Stomach smooth muscle (tissue), 2 donors: ENCODE measurements around the gene SH3D19.

Experiments
- H3K27ac ChIP-seq: one replicate; pipeline ENCODE4 v1.7.0; 2013; ENCODE audit warnings: mild to moderate bottlenecking, low read length, inconsistent platforms
- H3K27me3 ChIP-seq, 2 donors: one replicate each; pipeline ENCODE4 v1.7.0; 2013; ENCODE audit warnings: low read length in 2 of 2; ENCODE audit not compliant: insufficient read depth in 2 of 2, control insufficient read depth in 1 of 2
- H3K36me3 ChIP-seq, 2 donors: one replicate each; pipeline ENCODE4 v1.7.0; 2013; ENCODE audit warnings: low read length in 2 of 2; ENCODE audit not compliant: control insufficient read depth in 2 of 2, insufficient read depth in 2 of 2
- H3K4me1 ChIP-seq: one replicate; pipeline ENCODE4 v1.7.0; 2013; ENCODE audit warnings: low read length; ENCODE audit not compliant: control insufficient read depth, insufficient read depth
- H3K4me3 ChIP-seq, 2 donors: one replicate each; pipeline ENCODE4 v1.7.0; 2013; ENCODE audit warnings: low read length in 2 of 2
- H3K9ac ChIP-seq, 2 donors: one replicate each; pipeline ENCODE4 v1.7.0; 2013; ENCODE audit warnings: low read length in 2 of 2, mild to moderate bottlenecking in 1 of 2
- H3K9me3 ChIP-seq, 2 donors: one replicate each; pipeline ENCODE4 v1.7.0; 2013; ENCODE audit warnings: low read length in 2 of 2; ENCODE audit not compliant: control insufficient read depth in 2 of 2
- donor health status: healthy.
- donor health status: Pancreatic carcinoma.

SH3D19 gene

DNA sequence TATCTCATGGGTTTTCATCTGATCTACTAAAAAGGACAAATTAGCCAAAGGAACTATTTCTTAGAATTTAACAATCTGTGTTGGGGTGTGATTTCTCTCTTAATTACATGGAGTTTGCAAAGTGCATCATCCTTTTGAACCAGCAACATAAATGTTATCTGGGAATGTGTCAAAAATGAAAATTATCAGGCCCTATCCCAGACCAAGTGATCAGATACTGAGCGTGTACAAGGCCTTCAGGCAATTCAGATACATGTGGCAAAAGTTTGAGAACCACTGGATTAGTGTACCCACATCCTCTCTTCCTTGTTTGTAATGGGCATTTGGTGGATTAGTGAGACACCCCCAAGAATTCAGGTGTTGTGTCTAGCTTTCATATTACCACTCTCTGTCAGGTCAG, 3.8 kb downstream of the SH3D19 start:
- peaks cover 17% of the 10 kb centered on the region for H3K4me1 ChIP-seq
- H3K4me3 ChIP-seq, result peak overlapping the region; percentile 4 to 35
- H3K27ac ChIP-seq, result peak overlapping the region; percentile 84

DNA sequence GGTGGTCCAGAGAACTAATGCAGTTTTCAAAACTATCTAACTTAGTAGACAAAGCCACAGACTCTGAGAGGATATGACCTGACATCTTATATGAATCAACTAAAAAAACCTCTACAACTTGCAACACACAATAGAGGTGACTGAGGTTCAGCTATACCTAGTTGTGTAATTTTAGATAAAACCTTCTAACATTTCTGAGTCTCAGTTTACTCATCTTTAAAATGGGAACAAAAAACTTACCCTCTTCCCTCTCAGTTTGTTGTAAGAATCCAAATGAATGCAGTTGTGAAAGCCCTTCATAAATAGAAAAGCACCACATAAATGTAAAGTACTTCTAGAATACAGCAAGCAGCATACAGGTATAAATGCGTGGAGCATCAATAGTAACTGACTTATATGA, 5.9 kb downstream of the SH3D19 start:
- Histone ChIP-seq H3K4me3 (no peak overlapping the region), H3K27me3 (no peaks in the 10 kb centered on the region), H3K27ac (no peak overlapping the region), H3K36me3 (no peaks in the 10 kb centered on the region), H3K4me1 (peaks cover 30% of the 10 kb centered on the region), H3K9ac (no peak overlapping the region), H3K9me3 (no peaks in the 10 kb centered on the region)

More for the DNA sequence above, 3.8 kb downstream of the SH3D19 start:
- Histone ChIP-seq H3K9me3 (no peaks in the 10 kb centered on the region), H3K27me3 (no peaks in the 10 kb centered on the region), H3K36me3 (no peaks in the 10 kb centered on the region), H3K9ac (no peak overlapping the region)

DNA sequence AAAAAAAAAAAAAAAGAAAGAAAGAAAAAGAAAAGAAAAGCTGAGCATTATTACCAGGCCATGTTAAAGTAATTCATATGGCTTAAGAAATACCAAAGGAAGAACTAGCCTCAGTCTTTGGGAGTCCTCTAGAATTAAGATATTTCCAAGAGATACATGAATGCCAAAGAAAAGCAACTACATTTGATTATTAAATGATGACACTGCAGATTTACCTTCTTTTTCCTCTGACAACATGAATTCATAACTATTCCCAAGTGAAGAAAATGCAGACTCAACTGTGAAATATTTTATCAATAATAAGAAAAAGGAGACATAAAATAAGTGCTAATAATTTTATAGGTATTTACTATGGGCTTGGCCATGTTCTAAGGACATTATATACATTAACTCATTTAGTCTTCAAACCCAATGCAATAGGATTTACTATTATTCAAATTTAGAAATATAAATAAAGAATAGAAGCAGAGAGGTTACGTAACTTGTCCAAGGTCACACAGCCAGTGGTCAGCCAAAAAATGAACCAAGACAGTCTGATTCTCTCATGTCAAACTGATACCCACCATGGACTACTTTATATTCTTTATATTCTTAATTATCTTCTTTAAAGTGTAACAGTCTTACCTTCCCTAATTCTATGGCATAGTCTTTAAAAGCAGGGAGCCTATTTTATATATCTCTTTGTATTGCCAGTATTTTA, 6.9 kb downstream of the SH3D19 start:
- H3K4me1 ChIP-seq, result peaks cover 37% of the 10 kb centered on the region
- no peaks in the 10 kb centered on the region for H3K36me3 ChIP-seq
- no peaks in the 10 kb centered on the region for H3K9me3 ChIP-seq
- no peak overlapping the region for H3K4me3 ChIP-seq
- no peak overlapping the region for H3K27ac ChIP-seq
- H3K27me3 ChIP-seq, result no peaks in the 10 kb centered on the region
- no peak overlapping the region for H3K9ac ChIP-seq

DNA sequence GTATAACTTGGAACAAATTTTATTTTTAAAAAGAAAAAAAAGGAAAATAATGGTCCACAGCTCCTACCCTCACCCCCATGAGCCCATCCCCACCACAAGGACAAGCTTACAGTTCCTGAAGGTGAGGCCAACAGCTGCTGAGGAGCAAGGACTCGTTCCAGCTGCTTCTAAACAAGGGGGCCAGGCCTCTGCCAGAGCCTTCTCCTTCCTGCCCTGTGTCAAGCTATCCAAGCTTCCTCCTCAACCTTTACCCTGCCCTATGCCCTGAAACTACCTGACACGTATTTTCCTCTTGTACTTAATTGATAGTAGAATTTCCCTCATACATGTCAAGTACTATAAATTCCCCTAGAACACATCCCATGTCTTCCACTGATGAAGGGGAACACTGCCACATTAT, 8.8 kb downstream of the SH3D19 start:
- H3K4me3 ChIP-seq, result no peak overlapping the region
- no peaks in the 10 kb centered on the region for H3K36me3 ChIP-seq
- peak overlapping the region; percentile 13 for H3K27ac ChIP-seq
- H3K9ac ChIP-seq, result no peak overlapping the region
- peaks cover 33% of the 10 kb centered on the region for H3K4me1 ChIP-seq
- no peaks in the 10 kb centered on the region for H3K27me3 ChIP-seq
- no peaks in the 10 kb centered on the region for H3K9me3 ChIP-seq

DNA sequence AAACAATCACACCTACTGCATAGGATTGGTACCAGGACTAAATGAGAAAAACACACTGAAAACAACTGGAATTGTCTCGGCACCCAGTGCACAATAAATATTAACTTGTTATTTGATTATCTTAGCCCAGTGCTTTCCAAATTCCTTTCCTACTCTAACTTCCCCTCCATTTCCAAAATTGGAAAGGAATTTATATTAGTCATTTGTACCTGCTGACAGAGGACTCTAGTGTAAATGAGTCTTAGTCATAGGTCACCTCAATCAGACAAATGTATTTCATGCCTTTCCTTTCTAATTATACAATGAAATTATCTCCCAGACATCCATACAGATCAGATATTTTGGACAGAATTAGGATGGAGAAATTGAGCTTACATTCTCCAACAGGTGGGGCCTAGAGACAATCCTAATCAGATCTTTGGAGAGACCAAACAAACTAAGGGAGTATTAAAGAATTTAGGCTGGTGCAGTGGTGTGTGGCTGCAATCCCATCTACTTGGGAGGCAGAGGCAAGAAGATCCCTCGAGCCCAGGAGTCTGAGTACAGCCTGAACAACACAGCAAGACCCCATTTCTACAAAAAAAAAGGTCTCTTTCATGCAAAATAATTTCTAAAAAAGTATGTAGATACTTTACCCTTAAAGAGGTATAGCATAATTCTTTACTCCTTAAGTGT, 10.1 kb downstream of the SH3D19 start:
- no peaks in the 10 kb centered on the region for H3K9me3 ChIP-seq
- H3K36me3 ChIP-seq, result no peaks in the 10 kb centered on the region
- H3K27ac ChIP-seq, result peak overlapping the region; percentile 53
- no peaks in the 10 kb centered on the region for H3K27me3 ChIP-seq
- no peak overlapping the region for H3K9ac ChIP-seq
- no peak overlapping the region for H3K4me3 ChIP-seq
- H3K4me1 ChIP-seq, result peaks cover 31% of the 10 kb centered on the region

DNA sequence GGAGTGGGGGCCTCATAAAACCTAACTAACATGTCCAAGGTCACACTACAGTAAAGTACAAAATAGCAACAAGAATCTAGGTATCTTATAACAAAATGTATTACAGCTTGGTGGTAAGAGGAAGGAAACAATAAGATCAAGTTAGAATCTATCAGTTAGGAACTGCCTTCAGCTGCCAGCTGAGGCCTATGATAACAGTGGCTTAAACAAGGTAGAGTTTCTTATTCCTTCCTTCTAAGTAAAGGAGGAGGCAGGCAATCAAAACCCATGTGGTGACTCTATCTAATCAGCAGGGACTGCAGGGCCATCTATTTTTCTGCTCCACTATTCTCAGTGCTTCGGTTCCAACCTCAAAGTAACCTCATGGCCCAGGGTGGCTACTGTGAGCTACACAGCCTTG, 10.9 kb downstream of the SH3D19 start:
- H3K9ac ChIP-seq, result no peak overlapping the region
- no peaks in the 10 kb centered on the region for H3K36me3 ChIP-seq
- no peaks in the 10 kb centered on the region for H3K9me3 ChIP-seq
- H3K4me1 ChIP-seq, result peaks cover 31% of the 10 kb centered on the region
- H3K4me3 ChIP-seq, result no peak overlapping the region
- H3K27ac ChIP-seq, result peak overlapping the region; percentile 53
- no peaks in the 10 kb centered on the region for H3K27me3 ChIP-seq

DNA sequence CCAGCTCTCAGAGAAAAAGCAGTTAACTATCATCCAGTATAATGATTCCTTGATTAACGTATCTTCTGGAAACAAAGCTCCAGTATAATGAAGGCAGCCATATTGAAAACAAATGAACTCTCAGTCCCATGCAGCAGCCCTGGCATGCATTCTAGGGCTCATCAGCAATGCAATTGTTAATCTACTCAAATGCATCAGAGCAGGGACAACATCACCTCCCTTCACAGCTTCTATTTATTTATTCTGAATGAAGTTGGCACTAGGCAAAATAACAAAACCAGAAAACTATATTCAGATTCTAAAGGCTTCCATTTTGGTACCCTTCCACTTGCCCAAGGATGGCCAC, 11.4 kb downstream of the SH3D19 start:
- H3K27me3 ChIP-seq, result no peaks in the 10 kb centered on the region
- peaks cover 31% of the 10 kb centered on the region for H3K4me1 ChIP-seq
- H3K27ac ChIP-seq, result peak overlapping the region; percentile 53
- no peaks in the 10 kb centered on the region for H3K36me3 ChIP-seq
- H3K9ac ChIP-seq, result no peak overlapping the region
- H3K4me3 ChIP-seq, result no peak overlapping the region
- no peaks in the 10 kb centered on the region for H3K9me3 ChIP-seq

DNA sequence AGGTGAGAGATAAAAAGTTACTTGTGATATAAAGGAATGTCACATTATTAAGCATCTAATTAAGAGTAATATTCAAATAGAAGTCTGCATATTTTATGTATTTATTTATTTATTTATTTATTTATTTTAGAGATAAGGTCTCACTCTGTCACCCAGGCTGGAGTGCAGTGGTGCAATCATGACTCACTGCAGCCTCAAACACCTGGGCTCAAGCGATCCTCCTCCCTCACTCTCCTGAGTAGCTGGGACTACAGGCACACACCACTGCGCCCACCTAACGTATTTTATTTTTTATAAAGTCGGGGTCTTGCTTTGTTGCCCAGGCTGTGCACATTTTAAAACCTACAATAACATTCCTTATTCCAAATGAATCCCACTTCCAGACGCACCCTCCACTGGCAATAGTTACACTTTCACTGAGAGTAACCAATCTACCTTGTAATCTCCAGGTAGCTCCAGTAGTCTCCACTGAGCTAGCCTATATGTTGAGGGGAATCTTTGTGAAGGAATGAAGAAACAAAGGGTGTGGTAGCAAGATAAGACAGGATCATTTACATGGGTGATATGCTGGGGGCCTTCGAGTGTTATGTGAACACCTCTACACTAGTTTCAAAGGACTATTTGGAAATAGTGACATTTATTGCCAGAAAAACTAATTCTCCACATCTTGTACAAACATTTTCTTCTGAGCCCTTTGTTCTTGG, 11.9 kb downstream of the SH3D19 start:
- Histone ChIP-seq H3K27me3 (no peaks in the 10 kb centered on the region), H3K27ac (peak overlapping the region; percentile 53), H3K9ac (no peak overlapping the region), H3K4me3 (no peak overlapping the region), H3K36me3 (no peaks in the 10 kb centered on the region), H3K4me1 (peaks cover 31% of the 10 kb centered on the region), H3K9me3 (no peaks in the 10 kb centered on the region)

DNA sequence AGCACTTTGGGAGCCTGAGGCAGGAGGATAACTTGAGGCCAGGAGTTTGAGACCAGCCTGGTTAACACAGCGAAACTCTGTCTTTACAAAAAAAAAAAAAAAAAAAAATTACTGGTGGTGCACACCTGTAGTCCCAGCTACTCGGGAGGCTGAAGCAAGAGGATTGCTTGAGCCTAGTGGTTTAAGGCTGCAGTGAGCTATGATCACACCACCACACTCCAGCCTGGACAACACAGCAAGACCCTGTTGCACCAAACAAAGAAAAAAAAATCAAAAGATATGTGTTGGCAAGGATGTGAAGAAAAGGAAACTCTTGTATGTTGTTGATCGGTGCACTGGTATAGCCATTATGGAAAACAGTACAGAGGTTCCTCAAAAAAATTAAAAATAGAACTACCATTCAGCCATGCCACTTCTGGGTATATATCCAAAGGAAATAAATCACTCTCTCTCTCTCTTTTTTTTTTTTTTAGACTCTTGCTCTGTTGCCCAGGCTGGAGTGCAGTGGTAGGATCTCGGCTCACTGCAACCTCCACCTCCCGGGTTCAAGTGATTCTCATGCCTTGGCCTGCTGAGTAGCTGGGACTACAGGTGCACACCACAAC, 15.2 kb downstream of the SH3D19 start:
- peaks cover 16% of the 10 kb centered on the region for H3K4me1 ChIP-seq

DNA sequence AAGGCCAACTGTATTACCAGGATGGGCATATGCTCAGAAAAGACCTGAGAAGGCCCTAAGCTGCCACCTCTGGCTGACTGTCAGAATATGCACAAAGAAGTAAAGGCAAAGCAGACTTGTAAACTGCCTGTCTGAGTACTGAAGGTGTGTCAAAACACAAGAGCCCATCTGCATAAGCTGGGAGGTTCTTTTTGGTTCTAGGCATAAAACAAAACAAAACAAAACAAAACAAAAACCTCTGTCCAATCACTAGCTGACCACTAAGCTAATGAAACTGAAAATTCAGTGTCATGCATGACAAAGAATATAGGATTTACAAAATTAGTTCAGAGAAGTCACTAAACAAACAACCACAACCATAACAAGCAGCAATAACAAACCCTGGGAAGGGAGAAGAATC, 20.6 kb downstream of the SH3D19 start:
- H3K27ac ChIP-seq, result no peak overlapping the region
- no peak overlapping the region for H3K9ac ChIP-seq
- no peaks in the 10 kb centered on the region for H3K9me3 ChIP-seq
- H3K27me3 ChIP-seq, result no peaks in the 10 kb centered on the region
- peaks cover 11% of the 10 kb centered on the region for H3K4me1 ChIP-seq
- H3K36me3 ChIP-seq, result no peaks in the 10 kb centered on the region
- no peak overlapping the region for H3K4me3 ChIP-seq

More for the DNA sequence above, 15.2 kb downstream of the SH3D19 start:
- Histone ChIP-seq H3K4me3 (no peak overlapping the region), H3K9me3 (no peaks in the 10 kb centered on the region), H3K27me3 (no peaks in the 10 kb centered on the region), H3K9ac (no peak overlapping the region), H3K36me3 (no peaks in the 10 kb centered on the region), H3K27ac (no peak overlapping the region)
